Left kidney (tissue), 2 donors: Measurements from ENCODE around the gene LIN37. TPM values are rescaled to one million over a fixed set of nuclear protein-coding genes. Genes with fewer than 3 reads are reported as not detected.

Source experiments
- DNase-seq: peaks from one replicate; pipeline ENCODE4 v3.0.0-alpha.2; 2013
- polyA plus RNA-seq: library from polyadenylated mRNA; unstranded; fragments of 120-200 nt; gene quantifications from one replicate; pipeline ENCODE4 v1.2.1, GENCODE V29; 2013; ENCODE audit not compliant: insufficient read length

LIN37 gene
- polyA plus RNA-seq, 1 donor, result 8.8 TPM

DNA sequence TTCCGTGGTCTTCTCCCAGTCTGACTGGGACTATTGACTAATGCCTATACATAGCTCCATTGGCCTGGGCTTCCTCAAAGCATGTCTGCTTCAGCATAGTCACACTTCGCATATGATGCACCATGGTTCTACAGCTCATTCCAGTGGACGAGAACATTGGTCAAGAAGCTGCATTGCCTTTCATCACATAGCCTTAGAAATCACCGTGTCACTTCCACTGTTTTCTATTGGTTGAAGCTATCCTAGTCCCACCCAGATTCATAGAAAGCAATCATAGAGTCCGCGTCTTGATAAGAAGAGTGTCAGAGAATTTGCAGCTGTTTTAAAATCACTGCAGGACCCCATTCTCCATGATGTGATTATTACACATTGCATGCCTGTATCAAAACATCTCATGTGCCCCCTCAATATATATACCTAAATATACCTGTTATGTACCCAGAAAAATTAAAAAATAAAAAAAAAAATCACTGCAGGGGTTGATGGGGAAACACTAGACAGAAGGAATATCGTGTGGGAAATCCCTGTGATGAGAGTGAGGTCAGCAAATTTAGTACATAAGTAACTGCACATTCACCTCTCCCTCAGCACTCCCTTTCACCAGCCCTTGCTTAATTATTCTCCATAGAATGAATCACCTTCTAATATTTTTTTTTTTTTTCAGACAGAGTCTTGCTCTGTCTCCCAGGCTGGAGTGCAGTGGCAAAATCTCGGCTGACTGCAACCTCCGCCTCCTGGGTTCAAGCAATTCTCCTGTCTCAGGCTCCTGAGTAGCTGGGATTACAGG is 24.8 kb downstream of the LIN37 start:
- no peak for DNase-seq

DNA sequence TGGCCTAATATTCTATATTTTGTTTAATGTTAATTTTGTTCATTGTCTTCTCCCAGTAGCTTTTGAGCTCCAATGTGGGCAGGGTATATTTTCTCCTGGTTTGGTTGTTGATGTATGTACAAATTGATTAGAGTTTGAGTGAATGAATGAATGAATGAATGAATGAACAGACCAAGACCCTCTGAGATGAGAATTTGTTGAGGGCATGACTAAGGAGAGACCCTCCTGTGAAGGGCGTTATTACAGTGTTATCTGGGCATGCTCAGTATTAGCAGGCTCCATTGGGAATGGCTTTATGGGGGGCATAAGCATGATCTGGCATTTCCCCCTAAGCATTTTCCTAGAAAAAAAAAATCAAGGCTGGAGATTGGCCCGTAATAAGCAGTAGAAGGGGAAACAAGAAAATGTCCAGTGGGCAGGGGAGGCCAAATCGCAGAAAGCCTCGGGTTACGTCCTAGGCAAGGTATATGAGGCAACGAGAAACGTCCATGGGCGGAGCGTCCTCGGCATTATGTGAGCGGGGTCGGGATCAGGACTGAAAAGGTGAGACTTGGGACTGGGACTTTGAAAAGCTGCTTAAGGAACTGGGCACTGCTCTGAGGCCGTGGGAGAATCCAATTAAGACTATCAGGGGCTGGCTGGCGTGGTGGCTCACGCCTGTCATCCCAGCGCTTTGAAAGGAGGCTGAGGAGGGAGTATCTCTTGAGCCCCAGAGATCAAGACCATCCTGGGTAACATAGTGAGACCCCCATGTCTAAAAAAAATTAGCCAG is 26.1 kb downstream of the LIN37 start:
- no peak for DNase-seq

DNA sequence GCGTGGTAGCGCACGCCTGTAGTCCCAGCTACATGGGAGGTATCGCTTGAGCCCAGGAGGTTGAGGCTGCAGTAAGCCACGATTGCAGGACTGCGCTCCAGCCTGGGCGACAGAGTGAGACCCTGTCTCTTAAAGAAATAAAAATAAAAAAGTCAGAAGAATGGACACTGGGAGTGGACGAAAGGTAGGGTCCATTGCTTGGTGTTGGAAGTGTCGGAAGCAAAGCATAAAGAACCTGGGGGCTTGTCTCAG is 26.6 kb downstream of the LIN37 start:
- DNase-seq, result no peak

DNA sequence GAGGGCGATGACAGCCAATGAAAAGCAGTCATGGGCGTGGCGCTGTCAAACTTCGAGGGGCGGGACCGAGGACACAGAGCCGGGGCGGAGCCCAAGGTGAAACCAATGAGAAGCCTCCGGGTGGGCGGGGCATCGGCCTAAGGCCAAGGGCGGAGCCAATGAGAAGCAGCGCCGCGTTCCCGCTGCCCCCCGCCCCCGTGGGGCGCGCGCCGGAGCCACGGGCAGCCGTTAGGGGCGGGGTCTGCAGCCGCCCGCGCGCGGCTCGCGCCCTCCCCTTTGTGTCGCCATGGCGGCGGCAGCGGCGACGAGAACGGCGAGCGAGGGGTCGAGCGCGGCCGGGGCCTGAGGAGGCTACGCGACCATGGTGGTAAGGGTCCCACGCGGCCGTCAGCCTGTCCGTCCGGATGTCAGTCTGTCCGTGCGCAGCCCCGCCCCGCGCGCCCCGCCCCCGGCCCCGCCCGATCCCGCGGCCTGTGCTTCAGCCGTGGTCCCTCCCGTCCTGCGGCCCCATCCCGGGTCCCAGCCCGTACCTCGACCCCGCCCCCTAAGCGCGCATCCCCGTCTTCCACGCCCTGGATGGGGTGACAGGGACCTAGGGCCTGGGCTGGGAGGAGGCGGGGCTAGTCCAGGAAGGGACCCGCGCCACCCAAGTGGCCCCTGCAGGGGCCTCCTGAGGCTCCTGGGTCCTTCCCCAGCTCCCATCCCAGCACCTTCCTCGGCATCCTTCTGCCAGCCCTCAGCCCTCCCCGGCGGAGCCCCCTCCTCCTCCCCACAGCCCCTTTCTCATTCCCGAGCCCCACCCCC is 27.1 kb downstream of the LIN37 start, which contains the start of gene ARHGAP33:
TSS of gene ARHGAP33 (plus strand) at position 267 of the 804 bp plus-strand sequence. CDS start at position 362, 95 bp downstream.
- peak; percentile 99 for DNase-seq

DNA sequence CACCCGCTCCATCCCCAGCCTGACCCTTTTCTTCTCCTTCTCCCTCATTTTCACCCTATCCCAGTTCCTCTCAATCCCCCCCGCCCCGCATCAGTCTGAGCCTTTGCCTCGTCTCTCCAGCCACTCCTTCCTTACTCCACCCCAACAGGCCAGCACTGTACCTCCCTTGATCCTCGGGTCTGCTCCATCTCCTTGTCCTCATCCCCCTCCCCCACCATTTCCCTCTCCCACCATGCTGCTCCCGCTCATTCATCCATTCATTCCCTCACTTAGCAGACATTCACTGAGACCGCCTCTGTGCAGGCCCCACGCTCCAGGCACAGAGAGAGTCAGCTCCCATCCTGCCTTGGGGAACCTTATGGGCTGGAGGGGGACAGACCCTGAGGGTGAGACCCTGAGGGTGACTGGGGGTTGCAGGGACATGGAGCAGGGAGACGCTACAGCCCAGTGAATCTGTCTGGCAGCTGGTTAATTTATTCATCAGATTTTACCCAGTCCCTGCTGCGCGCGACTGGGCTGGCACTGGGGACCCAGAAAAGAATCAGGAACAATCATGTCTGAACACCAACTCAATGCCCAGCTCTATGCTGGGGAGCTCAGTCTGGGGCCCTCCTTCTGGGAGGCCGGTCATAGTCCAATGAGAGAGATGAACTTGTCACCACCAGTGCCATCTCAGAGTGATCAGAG is 27.9 kb downstream of the LIN37 start:
- no peak for DNase-seq

DNA sequence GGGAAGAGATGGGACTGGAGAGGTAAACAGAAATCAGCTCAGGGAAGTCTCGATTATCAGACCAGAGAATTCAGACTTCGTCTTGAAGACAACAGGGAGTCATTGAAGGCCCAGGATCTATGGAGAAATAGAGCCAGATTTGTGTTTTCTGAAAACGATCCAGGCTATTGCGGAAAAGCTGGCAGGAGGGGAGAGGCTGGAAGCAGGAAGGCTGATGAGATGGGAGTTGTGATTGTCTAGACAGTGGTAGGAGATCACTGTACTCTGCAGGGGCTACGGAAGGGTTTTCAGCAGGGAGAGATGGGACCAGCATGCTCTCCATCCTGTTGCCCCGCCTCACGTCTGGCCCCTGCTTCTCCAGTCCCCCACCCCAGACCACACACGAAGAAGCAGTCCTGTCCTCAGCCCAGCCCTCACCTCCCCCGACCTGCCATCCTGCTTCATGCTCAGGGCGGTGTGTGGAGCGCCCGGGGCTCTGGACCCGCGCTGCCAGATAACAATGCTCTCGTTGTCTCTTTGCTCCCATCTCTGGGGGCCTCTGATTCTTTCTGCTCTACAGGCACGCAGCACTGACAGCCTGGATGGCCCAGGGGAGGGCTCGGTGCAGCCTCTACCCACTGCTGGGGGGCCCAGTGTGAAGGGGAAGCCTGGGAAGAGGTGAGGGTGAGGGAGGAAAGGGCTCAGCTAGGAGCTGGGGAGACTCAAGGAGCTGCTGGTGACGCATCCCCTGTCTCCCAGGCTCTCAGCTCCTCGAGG is 28.9 kb downstream of the LIN37 start:
- DNase-seq, result no peak

DNA sequence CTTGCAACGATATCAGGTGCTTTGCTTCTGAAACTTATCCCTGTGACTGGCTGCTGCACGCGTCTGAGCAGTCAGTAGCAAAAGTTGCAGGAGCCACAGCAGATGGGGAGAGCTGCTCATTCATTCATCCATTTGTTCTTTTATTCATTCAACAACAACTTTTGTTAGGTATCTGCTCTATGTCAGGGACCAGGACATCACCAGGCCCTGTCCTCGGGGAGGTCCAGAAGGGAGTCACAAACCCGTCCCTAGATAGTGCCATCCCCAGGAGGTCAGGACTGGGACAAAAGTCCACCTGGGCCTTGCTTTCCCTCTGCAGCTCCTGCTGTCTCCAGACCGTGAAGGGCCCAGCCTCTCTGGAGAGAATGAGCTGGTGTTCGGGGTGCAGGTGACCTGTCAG is 29.6 kb downstream of the LIN37 start:
- no peak for DNase-seq

DNA sequence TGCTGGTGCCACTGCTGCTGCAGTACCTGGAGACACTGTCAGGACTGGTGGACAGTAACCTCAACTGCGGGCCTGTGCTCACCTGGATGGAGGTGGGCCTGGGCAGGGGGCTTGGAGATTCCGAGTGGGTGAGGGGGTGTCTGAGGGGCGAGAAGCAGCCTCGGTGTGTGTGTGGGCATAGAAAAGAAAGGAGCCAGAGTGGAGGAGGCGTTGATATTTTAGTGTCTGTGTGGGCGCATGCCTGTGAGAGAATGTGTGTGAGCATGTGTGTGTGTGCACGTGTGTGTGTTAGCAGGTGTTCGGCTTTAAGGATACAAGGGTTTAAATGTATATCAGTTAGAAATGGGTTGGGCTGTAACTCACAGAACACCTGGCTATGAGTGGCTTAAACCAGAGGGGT is 30.7 kb downstream of the LIN37 start:
- DNase-seq, result no peak

DNA sequence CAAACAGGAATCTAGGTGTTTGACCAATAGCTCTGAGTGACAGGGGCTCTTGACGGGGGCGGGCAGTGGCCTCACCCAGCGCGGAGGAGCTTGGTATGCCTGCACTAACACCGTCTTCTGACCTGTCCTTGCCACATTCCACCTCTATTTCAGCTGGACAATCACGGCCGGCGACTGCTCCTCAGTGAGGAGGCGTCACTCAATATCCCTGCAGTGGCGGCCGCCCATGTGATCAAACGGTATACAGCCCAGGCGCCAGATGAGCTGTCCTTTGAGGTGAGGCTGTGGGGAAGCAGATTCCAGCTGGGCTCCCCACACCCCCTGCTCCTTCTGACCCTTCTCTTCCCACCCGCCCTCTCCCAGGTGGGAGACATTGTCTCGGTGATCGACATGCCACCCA is 31.7 kb downstream of the LIN37 start:
- DNase-seq, result no peak

DNA sequence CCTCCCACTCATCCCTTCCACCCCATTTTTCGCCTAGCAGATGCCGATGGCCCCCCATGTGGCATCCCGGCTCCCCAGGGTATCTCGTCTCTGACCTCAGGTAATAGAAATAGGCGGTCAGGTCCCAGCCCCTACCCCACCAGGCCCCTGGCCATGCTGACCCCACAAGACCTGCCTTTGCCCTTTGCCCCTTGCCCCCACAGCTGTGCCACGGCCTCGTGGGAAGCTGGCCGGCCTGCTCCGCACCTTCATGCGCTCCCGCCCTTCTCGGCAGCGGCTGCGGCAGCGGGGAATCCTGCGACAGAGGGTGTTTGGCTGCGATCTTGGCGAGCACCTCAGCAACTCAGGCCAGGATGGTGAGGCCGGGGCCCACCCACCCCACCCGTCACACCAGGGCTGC is 32.3 kb downstream of the LIN37 start:
- no peak for DNase-seq

DNA sequence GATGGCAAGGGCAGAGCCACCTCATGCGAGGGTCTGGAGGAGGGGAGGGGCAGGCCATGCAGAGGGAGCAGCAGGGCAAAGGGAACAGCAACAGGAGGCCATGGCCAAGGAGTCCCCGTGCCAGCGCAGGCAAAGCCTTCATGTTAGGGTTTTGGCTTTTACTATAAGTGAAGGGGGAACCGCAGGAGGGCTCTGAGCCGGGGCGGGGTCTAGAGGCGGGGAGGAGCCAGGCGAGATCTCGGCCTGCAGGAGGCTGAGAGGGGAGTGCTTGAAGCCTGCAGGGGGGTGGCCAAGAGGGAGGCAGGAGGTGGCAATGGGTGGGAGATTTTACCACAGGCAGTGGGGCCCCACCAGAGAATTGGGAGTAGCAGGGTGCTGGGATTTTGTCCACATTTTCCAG is 33.3 kb downstream of the LIN37 start:
- DNase-seq, result no peak

DNA sequence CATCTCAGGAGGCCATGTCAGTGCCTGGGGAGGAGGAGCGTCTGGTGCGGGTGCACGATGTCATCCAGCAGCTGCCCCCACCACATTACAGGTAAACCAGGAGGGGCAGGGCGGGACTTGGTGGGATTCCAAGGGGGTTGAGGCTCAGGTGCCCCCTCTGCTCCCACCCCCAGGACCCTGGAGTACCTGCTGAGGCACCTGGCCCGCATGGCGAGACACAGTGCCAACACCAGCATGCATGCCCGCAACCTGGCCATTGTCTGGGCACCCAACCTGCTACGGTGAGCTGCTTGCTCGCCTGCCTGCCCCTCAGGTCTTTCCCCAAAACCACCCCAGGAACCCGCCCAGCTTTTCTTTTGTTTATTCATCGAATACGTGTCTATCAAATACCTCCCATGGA is 34.2 kb downstream of the LIN37 start:
- no peak for DNase-seq

DNA sequence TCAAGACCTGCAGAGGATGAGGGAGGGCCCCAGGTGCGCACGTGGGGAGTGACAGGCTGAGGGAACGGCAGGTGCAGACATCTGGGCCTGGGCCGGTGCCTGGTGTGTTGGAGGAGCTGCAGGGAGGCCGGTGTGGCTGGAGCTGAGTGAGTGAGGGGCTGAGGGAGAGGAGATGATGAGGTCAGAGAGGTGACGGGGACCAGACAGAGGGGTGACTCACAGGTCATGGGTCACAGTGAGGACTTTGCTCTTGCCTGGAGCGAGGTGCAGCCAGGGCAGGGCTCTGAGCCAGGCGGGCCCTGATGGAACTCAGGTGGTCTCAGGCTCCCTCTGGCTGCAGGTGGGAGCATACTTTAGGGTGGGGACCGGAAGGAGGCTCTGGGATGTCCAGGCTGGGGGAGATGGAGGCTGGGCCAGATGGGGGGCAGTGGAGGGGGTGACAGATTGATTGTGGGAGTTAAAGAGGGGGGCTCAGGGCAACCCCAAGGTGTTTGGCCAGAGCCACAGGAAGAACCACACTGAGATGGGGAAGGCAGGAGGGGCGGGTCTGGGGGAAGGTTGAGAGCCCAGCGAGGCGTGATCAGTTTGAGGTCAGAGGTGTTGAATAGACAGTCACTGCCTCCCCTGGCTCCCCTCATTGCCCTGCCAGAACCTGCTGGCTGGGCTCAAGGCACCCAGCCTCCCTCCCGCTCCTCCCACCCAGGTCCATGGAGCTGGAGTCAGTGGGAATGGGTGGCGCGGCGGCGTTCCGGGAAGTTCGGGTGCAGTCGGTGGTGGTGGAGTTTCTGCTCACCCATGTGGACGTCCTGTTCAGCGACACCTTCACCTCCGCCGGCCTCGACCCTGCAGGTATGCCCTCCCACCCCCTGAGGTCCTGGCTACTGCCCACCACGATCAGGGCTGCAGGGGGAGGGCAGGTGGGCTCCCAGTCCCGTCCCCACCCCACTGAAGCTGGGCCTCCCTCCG is 35.4 kb downstream of the LIN37 start:
- DNase-seq, result no peak

DNA sequence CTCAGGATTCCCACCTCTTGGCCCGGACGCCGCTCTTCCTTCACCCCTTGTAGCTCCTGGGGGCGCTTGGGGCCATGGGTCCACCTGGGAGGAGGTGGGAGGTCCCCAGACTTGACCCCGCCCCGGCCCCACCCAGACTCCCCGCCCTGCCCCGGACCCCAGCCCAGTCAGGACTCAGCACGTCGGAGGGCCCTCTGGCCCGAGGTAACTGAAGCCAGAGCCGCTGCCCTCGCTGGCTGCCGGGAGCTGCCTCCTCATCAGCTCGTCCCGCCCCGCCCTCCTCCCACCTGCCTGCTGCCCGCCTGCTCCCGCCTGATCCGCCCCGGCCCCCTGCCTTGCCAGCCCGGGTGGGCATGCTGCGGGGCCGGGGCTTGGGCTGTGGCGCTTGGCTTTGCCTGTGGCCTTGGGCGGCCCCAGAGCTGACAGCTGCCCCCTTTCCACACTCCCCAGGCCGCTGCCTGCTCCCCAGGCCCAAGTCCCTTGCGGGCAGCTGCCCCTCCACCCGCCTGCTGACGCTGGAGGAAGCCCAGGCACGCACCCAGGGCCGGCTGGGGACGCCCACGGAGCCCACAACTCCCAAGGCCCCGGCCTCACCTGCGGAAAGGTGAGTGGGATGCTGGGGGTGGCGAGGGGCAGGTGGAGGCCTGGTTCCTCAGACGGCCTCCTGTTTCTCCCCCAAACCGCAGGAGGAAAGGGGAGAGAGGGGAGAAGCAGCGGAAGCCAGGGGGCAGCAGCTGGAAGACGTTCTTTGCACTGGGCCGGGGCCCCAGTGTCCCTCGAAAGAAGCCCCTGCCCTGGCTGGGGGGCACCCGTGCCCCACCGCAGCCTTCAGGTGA is 36.3 kb downstream of the LIN37 start:
- no peak for DNase-seq

DNA sequence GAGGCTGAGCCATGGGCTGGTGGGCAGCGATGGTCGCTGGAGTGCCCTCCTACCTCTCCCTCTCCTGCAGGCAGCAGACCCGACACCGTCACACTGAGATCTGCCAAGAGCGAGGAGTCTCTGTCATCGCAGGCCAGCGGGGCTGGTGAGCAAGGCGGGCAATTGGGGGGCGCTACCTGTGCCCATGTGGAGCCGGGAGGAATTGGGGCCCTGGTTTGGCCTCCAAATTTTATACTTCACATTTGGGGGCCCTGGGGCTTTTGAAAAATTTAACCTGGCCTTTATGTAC is 36.9 kb downstream of the LIN37 start:
- no peak for DNase-seq

DNA sequence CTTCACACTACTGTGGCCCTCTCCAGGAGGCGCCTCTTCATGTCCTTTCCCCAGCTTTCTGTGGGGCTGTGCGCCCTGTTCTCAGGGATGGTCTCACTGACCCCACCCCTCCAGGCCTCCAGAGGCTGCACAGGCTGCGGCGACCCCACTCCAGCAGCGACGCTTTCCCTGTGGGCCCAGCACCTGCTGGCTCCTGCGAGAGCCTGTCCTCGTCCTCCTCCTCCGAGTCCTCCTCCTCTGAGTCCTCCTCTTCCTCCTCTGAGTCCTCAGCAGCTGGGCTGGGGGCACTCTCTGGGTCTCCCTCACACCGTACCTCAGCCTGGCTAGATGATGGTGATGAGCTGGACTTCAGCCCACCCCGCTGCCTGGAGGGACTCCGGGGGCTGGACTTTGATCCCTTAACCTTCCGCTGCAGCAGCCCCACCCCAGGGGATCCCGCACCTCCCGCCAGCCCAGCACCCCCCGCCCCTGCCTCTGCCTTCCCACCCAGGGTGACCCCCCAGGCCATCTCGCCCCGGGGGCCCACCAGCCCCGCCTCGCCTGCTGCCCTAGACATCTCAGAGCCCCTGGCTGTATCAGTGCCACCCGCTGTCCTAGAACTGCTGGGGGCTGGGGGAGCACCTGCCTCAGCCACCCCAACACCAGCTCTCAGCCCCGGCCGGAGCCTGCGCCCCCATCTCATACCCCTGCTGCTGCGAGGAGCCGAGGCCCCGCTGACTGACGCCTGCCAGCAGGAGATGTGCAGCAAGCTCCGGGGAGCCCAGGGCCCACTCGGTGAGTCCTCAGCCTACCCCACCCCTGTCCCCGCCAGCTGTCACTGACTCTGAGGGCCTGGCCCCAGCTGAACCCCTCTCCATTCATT is 38.2 kb downstream of the LIN37 start:
- DNase-seq, result no peak

DNA sequence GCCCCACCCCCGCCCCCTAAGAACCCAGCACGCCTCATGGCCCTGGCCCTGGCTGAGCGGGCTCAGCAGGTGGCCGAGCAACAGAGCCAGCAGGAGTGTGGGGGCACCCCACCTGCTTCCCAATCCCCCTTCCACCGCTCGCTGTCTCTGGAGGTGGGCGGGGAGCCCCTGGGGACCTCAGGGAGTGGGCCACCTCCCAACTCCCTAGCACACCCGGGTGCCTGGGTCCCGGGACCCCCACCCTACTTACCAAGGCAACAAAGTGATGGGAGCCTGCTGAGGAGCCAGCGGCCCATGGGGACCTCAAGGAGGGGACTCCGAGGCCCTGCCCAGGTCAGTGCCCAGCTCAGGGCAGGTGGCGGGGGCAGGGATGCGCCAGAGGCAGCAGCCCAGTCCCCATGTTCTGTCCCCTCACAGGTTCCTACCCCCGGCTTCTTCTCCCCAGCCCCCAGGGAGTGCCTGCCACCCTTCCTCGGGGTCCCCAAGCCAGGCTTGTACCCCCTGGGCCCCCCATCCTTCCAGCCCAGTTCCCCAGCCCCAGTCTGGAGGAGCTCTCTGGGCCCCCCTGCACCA is 38.9 kb downstream of the LIN37 start:
- no peak for DNase-seq
